Nephron (organoid): ENCODE measurements around the gene KLK5.
A peak's percentile ranks its signal among the peaks of the same experiment; 100 is the strongest.

Source experiments
- H3K27ac Mint-ChIP-seq, 3 experiments: 2 replicates each; pipeline ENCODE4 v1.8.0; 2020; ENCODE audit warnings: mixed read lengths in 3 of 3, mild to moderate bottlenecking in 2 of 3, moderate library complexity in 1 of 3
- H3K27me3 Mint-ChIP-seq: 2 replicates; pipeline ENCODE4 v1.8.0; 2021; ENCODE audit warnings: low read depth, mild to moderate bottlenecking, moderate library complexity, mixed read lengths
- H3K36me3 Mint-ChIP-seq: 2 replicates; pipeline ENCODE4 v1.8.0; 2020; ENCODE audit warnings: low read depth, mixed read lengths
- H3K4me1 Mint-ChIP-seq: 2 replicates; pipeline ENCODE4 v1.8.0; 2020; ENCODE audit warnings: mixed read lengths
- H3K4me3 Mint-ChIP-seq, 3 experiments: 2 replicates each; pipeline ENCODE4 v1.8.0; 2020; ENCODE audit warnings: mild to moderate bottlenecking in 3 of 3, mixed read lengths in 3 of 3, moderate library complexity in 2 of 3
- H3K9me3 Mint-ChIP-seq: 2 replicates; pipeline ENCODE4 v1.8.0; 2020; ENCODE audit warnings: mixed read lengths
- TF ChIP-seq, protein P1 (sequence below), 3 experiments: fragments of 200-600 bp; sonication (generic); IDR thresholded peaks; one replicate each; pipeline ENCODE4 v1.5.0; 2021; ENCODE audit warnings: antibody characterized with exemption in 3 of 3; ENCODE audit not compliant: unreplicated experiment in 3 of 3

Gene KLK5

DNA sequence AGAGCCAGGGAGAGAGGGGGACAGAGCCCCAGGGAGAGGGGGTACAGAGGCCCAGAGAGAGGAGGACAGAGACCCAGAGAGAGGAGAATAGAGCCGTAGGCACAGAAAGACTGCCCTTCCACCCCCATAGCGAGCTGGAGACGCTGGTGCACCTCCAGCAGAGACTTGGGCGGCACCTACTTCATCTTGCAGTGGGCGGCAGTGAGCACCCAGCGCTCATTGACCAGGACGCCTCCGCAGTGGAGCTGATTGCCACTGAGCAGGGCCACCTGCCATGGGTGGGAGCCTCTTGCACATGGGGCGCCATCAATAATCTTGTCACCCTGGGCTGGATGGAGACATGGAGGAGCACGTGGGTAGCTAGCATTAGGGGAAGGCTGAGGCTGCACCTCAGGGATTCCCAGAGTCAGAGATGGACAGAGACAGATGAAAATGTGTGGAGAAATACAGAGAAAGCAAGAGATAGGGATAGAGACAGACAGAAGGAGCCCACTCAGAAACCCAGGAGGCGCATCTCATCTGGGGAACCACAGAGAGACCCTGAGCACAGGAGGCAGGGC lies 28.8 kb upstream of the KLK5 start:
- no peaks in the 10 kb centered on the region for H3K36me3 Mint-ChIP-seq
- peaks cover 43% of the 10 kb centered on the region for H3K27me3 Mint-ChIP-seq
- H3K9me3 Mint-ChIP-seq = no peaks in the 10 kb centered on the region
- TF ChIP-seq, protein P1, sequence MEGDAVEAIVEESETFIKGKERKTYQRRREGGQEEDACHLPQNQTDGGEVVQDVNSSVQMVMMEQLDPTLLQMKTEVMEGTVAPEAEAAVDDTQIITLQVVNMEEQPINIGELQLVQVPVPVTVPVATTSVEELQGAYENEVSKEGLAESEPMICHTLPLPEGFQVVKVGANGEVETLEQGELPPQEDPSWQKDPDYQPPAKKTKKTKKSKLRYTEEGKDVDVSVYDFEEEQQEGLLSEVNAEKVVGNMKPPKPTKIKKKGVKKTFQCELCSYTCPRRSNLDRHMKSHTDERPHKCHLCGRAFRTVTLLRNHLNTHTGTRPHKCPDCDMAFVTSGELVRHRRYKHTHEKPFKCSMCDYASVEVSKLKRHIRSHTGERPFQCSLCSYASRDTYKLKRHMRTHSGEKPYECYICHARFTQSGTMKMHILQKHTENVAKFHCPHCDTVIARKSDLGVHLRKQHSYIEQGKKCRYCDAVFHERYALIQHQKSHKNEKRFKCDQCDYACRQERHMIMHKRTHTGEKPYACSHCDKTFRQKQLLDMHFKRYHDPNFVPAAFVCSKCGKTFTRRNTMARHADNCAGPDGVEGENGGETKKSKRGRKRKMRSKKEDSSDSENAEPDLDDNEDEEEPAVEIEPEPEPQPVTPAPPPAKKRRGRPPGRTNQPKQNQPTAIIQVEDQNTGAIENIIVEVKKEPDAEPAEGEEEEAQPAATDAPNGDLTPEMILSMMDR (IDR thresholded peaks at IDR 0.05; ENCODE audit: unreplicated experiment in 3 of 3) = no peak
- H3K4me3 Mint-ChIP-seq = no peak overlapping the region
- no peak overlapping the region for H3K27ac Mint-ChIP-seq
- peaks cover 11% of the 10 kb centered on the region for H3K4me1 Mint-ChIP-seq

DNA sequence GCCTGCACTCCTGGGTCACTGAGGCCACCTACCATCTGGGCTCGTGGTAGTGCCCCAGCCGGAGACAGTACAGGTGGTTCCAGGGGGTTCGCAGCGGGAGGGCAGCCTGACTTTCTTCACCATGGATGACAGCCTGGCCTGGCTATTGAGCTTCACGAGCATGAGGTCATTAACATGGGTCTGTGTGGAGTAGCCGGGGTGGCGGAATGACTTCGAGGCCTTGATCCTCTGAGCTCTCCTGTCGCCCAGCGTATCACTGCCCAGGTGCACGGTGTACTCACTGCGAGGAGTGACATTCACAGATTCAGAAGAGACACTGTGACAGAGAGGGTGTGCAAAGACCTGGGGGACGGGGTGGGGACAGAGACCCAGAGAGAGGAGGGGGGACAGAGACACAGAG lies 27.4 kb upstream of the KLK5 start:
- H3K27me3 Mint-ChIP-seq = peaks cover 41% of the 10 kb centered on the region
- H3K36me3 Mint-ChIP-seq = no peaks in the 10 kb centered on the region
- no peak overlapping the region for H3K27ac Mint-ChIP-seq
- peaks cover 11% of the 10 kb centered on the region for H3K4me1 Mint-ChIP-seq
- no peaks in the 10 kb centered on the region for H3K9me3 Mint-ChIP-seq
- TF ChIP-seq, protein P1 (IDR thresholded peaks at IDR 0.05; ENCODE audit: unreplicated experiment in 3 of 3) = no peak
- H3K4me3 Mint-ChIP-seq = no peak overlapping the region

DNA sequence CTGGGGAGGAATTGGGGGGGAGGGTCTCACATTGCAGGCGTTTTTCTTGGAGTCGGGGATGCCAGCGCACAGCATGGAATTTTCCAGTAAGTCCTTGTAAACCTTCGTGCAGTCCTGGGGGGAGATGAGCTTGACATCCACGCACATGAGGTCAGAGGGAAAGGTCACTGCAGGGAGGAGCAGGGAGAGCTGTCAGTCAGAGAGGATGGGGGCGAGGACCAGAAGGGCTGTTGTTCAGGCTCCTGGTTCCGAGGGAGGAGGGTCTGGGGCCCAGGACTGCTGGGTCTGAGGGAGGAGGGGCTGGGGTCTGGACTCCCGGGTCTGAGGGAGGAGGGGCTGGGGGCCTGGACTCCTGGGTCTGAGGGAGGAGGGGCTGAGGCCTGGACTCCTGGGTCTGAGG lies 26.9 kb upstream of the KLK5 start:
- TF ChIP-seq, protein P1 (IDR thresholded peaks at IDR 0.05; ENCODE audit: unreplicated experiment in 3 of 3) = no peak
- Mint-ChIP-seq H3K27me3 (peaks cover 37% of the 10 kb centered on the region), H3K4me3 (no peak overlapping the region), H3K36me3 (no peaks in the 10 kb centered on the region), H3K4me1 (peaks cover 11% of the 10 kb centered on the region), H3K27ac (no peak overlapping the region), H3K9me3 (no peaks in the 10 kb centered on the region)

DNA sequence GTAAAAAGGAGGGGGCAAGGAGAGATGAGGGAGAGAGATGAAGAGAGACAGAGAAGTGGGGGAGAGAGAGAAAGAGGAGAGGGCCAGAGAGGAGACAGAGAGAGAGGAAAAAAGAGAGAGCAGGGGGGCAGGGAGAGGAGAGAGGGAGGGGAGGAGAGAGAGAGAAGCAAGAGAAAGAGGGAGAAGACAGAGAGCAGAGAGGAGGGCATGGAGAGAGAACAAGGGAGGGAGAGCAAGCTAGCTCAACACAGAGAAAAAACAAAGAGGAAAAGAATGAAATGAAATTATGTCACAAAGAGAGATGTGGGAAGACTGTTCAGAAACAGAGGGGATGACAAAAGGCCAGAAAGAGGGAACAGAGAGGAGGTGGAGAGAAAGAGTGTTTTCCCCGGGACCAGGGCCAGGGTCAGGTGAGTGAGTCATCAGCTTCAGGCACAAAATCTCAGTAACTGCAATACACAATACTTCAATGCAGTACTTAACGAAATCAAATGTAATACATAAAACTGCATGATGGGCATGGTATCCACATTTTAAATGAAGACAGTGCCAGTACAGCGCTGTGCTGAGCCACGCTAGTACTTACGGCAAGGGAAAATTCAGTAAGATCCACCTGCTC lies 26.0 kb upstream of the KLK5 start:
- no peak overlapping the region for H3K4me3 Mint-ChIP-seq
- H3K4me1 Mint-ChIP-seq = peaks cover 16% of the 10 kb centered on the region
- peak overlapping the region in 2 of 3 experiments; percentile 24 to 51 for H3K27ac Mint-ChIP-seq
- peaks cover 28% of the 10 kb centered on the region for H3K27me3 Mint-ChIP-seq
- no peaks in the 10 kb centered on the region for H3K36me3 Mint-ChIP-seq
- H3K9me3 Mint-ChIP-seq = no peaks in the 10 kb centered on the region
- TF ChIP-seq, protein P1 (IDR thresholded peaks at IDR 0.05; ENCODE audit: unreplicated experiment in 3 of 3) = no peak

DNA sequence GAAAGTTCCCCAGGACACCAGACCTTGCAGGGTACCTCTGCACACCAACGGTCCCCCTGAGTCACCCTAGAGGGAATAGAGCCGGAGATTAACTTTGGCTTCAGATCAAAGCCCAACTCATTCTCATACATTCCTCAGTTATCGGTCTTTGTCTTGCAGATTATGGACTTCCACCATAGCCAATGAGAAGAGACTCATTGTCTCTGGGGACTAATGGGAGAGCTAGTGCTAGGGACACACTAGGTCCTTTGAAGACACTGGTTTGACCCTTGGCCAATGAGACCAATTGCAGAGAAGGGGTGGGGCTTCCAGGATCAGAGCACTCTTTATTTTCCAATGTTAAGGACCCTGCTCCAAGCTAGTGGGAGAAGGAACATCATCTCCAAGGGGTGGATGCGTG lies 24.8 kb upstream of the KLK5 start:
- Mint-ChIP-seq H3K36me3 (no peaks in the 10 kb centered on the region), H3K27me3 (peaks cover 34% of the 10 kb centered on the region), H3K9me3 (no peaks in the 10 kb centered on the region), H3K4me1 (peaks cover 16% of the 10 kb centered on the region), H3K27ac (no peak overlapping the region), H3K4me3 (no peak overlapping the region)
- TF ChIP-seq, protein P1 (IDR thresholded peaks at IDR 0.05; ENCODE audit: unreplicated experiment in 3 of 3) = no peak

DNA sequence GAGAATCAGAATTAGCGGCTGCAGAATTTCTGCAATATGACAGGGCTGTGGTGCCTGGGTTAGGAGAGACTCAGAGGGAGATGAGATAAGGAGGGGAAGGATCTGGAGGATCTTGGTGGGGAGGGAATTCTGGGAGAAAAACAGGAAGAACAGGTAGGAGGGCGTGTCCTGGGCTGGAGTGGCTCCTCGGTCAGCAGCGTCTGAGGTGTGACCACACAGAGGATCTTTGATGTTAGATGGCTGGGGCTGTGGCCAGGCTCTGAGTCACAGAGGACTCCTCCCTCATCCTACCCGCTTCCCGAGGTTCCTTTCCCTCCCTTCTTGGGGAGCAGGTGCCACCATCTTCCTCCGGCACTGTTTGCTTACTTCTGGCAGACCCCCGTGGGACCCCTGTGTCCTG lies 22.9 kb upstream of the KLK5 start:
- no peaks in the 10 kb centered on the region for H3K9me3 Mint-ChIP-seq
- peak overlapping the region in 1 of 3 experiments; percentile 60 for H3K27ac Mint-ChIP-seq
- peaks cover 10% of the 10 kb centered on the region for H3K4me1 Mint-ChIP-seq
- H3K27me3 Mint-ChIP-seq = peaks cover 25% of the 10 kb centered on the region
- no peaks in the 10 kb centered on the region for H3K36me3 Mint-ChIP-seq
- H3K4me3 Mint-ChIP-seq = no peak overlapping the region
- TF ChIP-seq, protein P1 (IDR thresholded peaks at IDR 0.05; ENCODE audit: unreplicated experiment in 3 of 3) = no peak
